ENCODE measurements around the gene PCED1B. TPM values are rescaled to one million over a fixed set of nuclear protein-coding genes. Genes with fewer than 3 reads are reported as not detected.
A peak's percentile ranks its signal among the peaks of the same experiment; 100 is the strongest.

The PCED1B gene
- total RNA-seq, 1 experiment from 2014 or later: 0.86 TPM

DNA sequence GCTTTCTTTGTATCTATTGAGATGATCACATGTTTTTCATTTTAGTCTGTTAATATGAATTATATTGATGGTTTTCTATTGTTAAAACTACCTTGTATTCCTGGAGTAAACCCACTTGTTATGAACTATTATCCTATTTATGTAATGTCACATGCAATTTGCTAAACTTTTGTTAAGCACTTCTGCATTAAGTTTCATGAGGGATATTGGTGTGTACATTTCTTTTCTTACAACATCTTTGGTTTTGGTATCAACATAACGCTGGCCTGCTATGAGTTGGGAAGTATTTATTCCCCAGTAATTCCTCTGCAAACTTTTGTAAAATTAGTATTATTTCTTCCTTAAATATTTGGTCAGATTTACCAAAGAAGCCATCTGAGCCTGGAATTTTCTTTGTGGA lies 46.8 kb downstream of the PCED1B start (continued):
- TF ChIP-seq ZBTB33 (IDR thresholded peaks at IDR 0.05; ENCODE audit: extremely low read depth, insufficient replicate concordance, low read length) (no peak), EGR1 (IDR thresholded peaks at IDR 0.05; ENCODE audit: low read depth) (no peak), SP1 (IDR thresholded peaks at IDR 0.05; ENCODE audit: low read depth) (no peak), CBX3 (IDR thresholded peaks at IDR 0.05; ENCODE audit: low read depth) (no peak)

- Histone ChIP-seq H3K9me2 (ENCODE audit: insufficient read depth) (no peaks in the 10 kb centered on the region), H3K27me3 (ENCODE audit: insufficient read depth, low read length) (no peaks in the 10 kb centered on the region), H3K9ac (ENCODE audit: low read length) (no peak overlapping the region), H2AFZ (ENCODE audit: low read depth, low read length, poor library complexity, severe bottlenecking) (no peak overlapping the region), H3K27ac (ENCODE audit: low read depth, low read length) (no peak overlapping the region), H3K9me3 (ENCODE audit: control insufficient read depth in 1 of 2, insufficient read depth in 1 of 2, low read depth in 1 of 2, low read length in 2 of 2) (no peaks in the 10 kb centered on the region), H3K79me2 (ENCODE audit: insufficient read depth, low read length) (no peaks in the 10 kb centered on the region), H3K4me3 (replicated peaks in 1 of 2; ENCODE audit: low read depth in 1 of 2, low read length in 2 of 2) (no peak overlapping the region), H4K20me1 (ENCODE audit: insufficient read depth) (no peaks in the 10 kb centered on the region), H3K4me1 (ENCODE audit: control insufficient read depth in 1 of 2, insufficient read depth in 2 of 2, low read length in 2 of 2) (peaks cover 5 to 6% of the 10 kb centered on the region in 2 experiments; a peak in 3 of 4 replicates), H3K4me2 (ENCODE audit: low read length) (0 out of 2 replicates have a peak overlapping the region, but pooled peaks have one; percentile 2), H3K36me3 (ENCODE audit: control insufficient read depth in 1 of 2, insufficient read depth in 2 of 2, low read length in 2 of 2) (no peaks in the 10 kb centered on the region)
- ChIA-PET CTCF (no interaction called here), POLR2A (no interaction called here), RAD21 (ENCODE audit: low non-redundant PET in 1 of 2, low total read pairs in 2 of 2, uncharacterized antibody in 2 of 2, unreplicated experiment in 2 of 2) (no interaction called here)
- intact Hi-C loops (cut with micrococcal nuclease): no loop called here
- DNase-seq (ENCODE audit: low read depth, low spot score) (no peak), ATAC-seq (no peak)
- BruUV-seq (replicated peaks): no TSS peak
- TF ChIP-seq SIN3A (IDR thresholded peaks at IDR 0.05; ENCODE audit: low read depth) (no peak), ELF1 (IDR thresholded peaks at IDR 0.05; ENCODE audit: borderline replicate concordance, low read depth) (no peak), SRF (IDR thresholded peaks at IDR 0.05; ENCODE audit: low read depth) (no peak), MAX (IDR thresholded peaks at IDR 0.05) (no peak), ZNF274 (IDR thresholded peaks at IDR 0.05; ENCODE audit: low read depth, low read length) (no peak), YY1 (IDR thresholded peaks at IDR 0.05; ENCODE audit: extremely low read depth, insufficient replicate concordance, low read depth, low read length) (no peak), ZFX (IDR thresholded peaks at IDR 0.05) (no peak), FOSL1 (IDR thresholded peaks at IDR 0.05; ENCODE audit: low read depth) (no peak), POLR2A (IDR thresholded peaks at IDR 0.05; ENCODE audit: borderline replicate concordance, extremely low read depth, insufficient read depth, insufficient read length) (no peak), EGR1 (IDR thresholded peaks at IDR 0.05; ENCODE audit: low read depth) (no peak), JUND (IDR thresholded peaks at IDR 0.05) (no peak), RAD21 (IDR thresholded peaks at IDR 0.05; ENCODE audit: low read depth) (no peak), CBX3 (IDR thresholded peaks at IDR 0.05; ENCODE audit: low read depth) (no peak), EZH2phosphoT487 (IDR thresholded peaks at IDR 0.05; ENCODE audit: borderline replicate concordance) (no peak), EZH2 (IDR thresholded peaks at IDR 0.05) (no peak), CEBPB (IDR thresholded peaks at IDR 0.05; ENCODE audit: low read depth) (no peak)
- TF ChIP-seq, protein P1, sequence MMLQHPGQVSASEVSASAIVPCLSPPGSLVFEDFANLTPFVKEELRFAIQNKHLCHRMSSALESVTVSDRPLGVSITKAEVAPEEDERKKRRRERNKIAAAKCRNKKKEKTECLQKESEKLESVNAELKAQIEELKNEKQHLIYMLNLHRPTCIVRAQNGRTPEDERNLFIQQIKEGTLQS (IDR thresholded peaks at IDR 0.05): no peak
- TF ChIP-seq, protein P2, sequence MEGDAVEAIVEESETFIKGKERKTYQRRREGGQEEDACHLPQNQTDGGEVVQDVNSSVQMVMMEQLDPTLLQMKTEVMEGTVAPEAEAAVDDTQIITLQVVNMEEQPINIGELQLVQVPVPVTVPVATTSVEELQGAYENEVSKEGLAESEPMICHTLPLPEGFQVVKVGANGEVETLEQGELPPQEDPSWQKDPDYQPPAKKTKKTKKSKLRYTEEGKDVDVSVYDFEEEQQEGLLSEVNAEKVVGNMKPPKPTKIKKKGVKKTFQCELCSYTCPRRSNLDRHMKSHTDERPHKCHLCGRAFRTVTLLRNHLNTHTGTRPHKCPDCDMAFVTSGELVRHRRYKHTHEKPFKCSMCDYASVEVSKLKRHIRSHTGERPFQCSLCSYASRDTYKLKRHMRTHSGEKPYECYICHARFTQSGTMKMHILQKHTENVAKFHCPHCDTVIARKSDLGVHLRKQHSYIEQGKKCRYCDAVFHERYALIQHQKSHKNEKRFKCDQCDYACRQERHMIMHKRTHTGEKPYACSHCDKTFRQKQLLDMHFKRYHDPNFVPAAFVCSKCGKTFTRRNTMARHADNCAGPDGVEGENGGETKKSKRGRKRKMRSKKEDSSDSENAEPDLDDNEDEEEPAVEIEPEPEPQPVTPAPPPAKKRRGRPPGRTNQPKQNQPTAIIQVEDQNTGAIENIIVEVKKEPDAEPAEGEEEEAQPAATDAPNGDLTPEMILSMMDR (IDR thresholded peaks at IDR 0.05 in 2 of 3, conservative IDR thresholded peaks at IDR 0.05 in 1 of 3; ENCODE audit: borderline replicate concordance in 1 of 3, insufficient read depth in 1 of 3, low read depth in 2 of 3, low read length in 2 of 3): no peak
Measured at GRCh38 chr12:47131011-47131410, 51.6 kb downstream of the PCED1B start.

Measured in HCT116 (cell line).